GM12873 (cell line): ENCODE data around the gene VPS26C.

ENCODE experiments used
- TF ChIP-seq, protein P1 (sequence below): IDR thresholded peaks from 2 replicates; pipeline ENCODE4 v1.5.1; 2012; ENCODE audit warnings: low read depth, mild to moderate bottlenecking, moderate library complexity, low read length, control low read depth; ENCODE audit not compliant: insufficient read depth; ENCODE audit errors: missing control alignments

The VPS26C gene

DNA sequence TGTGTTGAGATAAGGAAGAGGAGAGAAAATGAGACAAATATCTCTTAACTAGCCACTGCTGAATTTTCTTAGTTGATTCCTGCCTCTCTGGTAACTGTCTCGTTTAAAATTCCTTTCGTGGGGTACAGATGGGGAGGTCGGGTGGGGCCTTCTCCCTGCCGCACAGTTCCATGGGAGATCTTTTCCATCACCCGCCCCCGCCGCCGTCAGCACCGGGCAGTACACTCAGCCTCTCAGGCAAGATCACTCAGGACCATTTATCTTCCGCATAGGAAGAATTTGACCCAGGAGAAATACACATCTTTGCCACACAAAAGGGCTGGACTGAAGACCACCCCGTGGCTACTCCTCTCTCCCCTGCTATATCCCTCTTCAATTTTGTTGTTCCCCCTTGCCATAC, 2.3 kb upstream of the VPS26C start:
- TF ChIP-seq, protein P1, sequence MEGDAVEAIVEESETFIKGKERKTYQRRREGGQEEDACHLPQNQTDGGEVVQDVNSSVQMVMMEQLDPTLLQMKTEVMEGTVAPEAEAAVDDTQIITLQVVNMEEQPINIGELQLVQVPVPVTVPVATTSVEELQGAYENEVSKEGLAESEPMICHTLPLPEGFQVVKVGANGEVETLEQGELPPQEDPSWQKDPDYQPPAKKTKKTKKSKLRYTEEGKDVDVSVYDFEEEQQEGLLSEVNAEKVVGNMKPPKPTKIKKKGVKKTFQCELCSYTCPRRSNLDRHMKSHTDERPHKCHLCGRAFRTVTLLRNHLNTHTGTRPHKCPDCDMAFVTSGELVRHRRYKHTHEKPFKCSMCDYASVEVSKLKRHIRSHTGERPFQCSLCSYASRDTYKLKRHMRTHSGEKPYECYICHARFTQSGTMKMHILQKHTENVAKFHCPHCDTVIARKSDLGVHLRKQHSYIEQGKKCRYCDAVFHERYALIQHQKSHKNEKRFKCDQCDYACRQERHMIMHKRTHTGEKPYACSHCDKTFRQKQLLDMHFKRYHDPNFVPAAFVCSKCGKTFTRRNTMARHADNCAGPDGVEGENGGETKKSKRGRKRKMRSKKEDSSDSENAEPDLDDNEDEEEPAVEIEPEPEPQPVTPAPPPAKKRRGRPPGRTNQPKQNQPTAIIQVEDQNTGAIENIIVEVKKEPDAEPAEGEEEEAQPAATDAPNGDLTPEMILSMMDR = no peak

DNA sequence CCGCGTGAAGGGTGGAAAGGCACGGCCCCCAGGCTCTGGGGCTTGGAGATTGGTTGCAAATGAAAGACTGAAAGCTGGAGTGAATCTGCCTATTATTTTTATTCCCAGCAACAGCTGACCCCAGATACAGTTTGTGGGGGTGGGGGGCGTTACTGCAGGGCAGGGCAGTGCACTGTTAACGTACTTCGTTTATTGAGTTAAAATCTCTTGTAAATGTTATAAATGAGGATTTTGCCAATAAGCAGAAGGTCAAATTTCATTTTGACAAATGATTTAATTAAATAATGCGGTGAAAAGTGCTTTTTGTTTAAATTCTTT, 1.0 kb upstream of the VPS26C start:
- TF ChIP-seq, protein P1 = no peak

- TF ChIP-seq, protein P1 = no peak
Observed at GRCh38 chr21:37266515-37267221, 466 bp downstream of the VPS26C start.

GRCh38 chr21:37264808-37265207, 2.3 kb downstream of the VPS26C start:
- TF ChIP-seq, protein P1 = no peak

DNA sequence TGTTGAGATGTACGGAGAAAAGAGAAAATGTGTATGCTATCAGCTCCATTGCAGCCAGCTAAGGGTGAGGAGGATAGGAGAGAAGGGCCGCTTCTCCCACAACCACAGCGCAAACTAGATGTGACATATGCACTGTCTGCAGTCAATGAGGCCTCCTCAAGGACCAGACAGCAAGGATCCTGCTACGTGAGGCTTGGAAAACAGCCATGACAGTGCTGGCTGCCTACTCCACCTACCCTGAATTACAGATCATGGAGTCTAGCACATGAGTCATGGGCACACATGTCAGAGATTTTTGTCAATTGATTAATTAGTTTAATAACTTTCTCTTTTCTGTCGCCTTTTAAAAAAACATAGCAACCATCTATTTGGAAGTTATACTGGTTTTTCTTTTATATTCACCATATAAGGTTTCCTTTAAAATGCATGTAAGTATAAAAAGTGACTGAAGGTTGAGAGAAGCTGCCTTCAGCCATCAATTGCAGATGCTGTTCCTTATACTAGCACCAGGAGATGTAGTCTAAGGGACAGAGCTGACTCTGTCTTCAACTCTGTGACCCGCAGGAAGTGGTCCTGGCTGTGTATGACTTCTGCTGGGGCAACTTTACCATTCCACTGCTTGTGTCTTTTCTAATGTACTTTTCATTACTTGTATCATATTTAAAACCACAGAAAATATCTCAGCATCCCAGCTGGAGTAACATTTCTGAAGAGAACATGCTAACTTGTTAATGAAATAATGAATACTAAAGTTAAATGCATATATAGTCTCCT, 3.1 kb downstream of the VPS26C start:
- TF ChIP-seq, protein P1 = no peak

DNA sequence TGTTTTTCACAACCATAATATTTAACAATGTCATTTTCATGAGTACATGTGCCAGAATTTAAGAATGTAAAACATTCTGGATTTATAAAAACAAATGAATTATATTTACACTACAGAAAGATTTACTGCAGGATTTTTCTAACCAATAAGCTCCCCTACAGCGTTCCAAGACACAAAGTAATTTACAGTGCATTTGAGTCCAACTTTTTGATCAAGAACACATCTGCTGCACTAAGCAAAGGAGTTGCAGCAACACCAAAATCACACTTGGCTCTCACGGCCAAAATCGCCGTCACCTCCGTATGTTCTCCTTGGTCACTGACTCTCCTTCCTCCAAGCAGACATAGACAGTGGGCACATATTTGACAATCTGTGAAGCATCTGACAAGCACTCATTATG, 7.7 kb downstream of the VPS26C start:
- TF ChIP-seq, protein P1 = no peak

GRCh38 chr21:37257967-37258877, 8.9 kb downstream of the VPS26C start:
- TF ChIP-seq, protein P1 = no peak
